ENCODE results near the gene GGA3.

DNA sequence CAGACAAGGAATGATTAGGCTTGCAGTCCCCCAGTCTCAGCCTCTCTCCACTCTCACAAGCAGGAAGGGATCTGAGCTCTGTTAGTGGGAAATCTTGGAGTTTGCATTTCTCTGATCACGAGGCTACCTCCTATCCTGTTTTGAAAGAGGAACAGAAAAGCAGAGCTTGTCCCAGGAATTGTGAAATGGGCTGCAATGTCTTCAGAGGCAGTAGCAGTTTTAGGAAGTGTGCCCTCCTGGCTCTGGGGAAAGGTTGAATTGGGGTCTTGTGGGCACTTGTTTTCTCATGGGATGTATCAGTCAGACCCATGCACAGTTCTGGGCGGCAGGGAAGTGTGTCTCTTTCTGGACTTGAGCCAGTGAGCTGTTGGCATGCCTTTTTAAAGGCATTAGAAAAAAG is 33.1 kb downstream of the GGA3 start:
- TF ChIP-seq CTCF (IDR thresholded peaks at IDR 0.05) (no peak), POLR2A (IDR thresholded peaks at IDR 0.05) (no peak)
